ENCODE measurements around the gene TFF1.

The TFF1 gene

GRCh38 chr21:42405064-42406013 is 39.0 kb upstream of the TFF1 start:
- TF ChIP-seq GATA3 (IDR thresholded peaks at IDR 0.05; ENCODE audit: low read depth, low read length): no peak
- TF ChIP-seq GATA2 (IDR thresholded peaks at IDR 0.05; ENCODE audit: low read depth, low read length): no peak

GRCh38 chr21:42404539-42404938 is 38.2 kb upstream of the TFF1 start:
- TF ChIP-seq GATA3 (IDR thresholded peaks at IDR 0.05; ENCODE audit: low read depth, low read length) (no peak), GATA2 (IDR thresholded peaks at IDR 0.05; ENCODE audit: low read depth, low read length) (no peak)

GRCh38 chr21:42403611-42404231 is 37.4 kb upstream of the TFF1 start, which contains the start of gene UBASH3A:
TSS of gene UBASH3A (plus strand) at chr21:42403902. CDS start at chr21:42403946, 44 bp downstream.
- no peak for TF ChIP-seq GATA2 (IDR thresholded peaks at IDR 0.05; ENCODE audit: low read depth, low read length)
- TF ChIP-seq GATA3 (IDR thresholded peaks at IDR 0.05; ENCODE audit: low read depth, low read length): no peak

- TF ChIP-seq GATA2 (IDR thresholded peaks at IDR 0.05; ENCODE audit: low read depth, low read length) (no peak), GATA3 (IDR thresholded peaks at IDR 0.05; ENCODE audit: low read depth, low read length) (no peak)
Measured at GRCh38 chr21:42401820-42402251, 35.5 kb upstream of the TFF1 start.

GRCh38 chr21:42401154-42401553 is 34.8 kb upstream of the TFF1 start:
- no peak for TF ChIP-seq GATA2 (IDR thresholded peaks at IDR 0.05; ENCODE audit: low read depth, low read length)
- TF ChIP-seq GATA3 (IDR thresholded peaks at IDR 0.05; ENCODE audit: low read depth, low read length): no peak

GRCh38 chr21:42400525-42400924 is 34.2 kb upstream of the TFF1 start:
- TF ChIP-seq GATA2 (IDR thresholded peaks at IDR 0.05; ENCODE audit: low read depth, low read length) (no peak), GATA3 (IDR thresholded peaks at IDR 0.05; ENCODE audit: low read depth, low read length) (no peak)

- TF ChIP-seq GATA2 (IDR thresholded peaks at IDR 0.05; ENCODE audit: low read depth, low read length) (no peak), GATA3 (IDR thresholded peaks at IDR 0.05; ENCODE audit: low read depth, low read length) (no peak)
Measured at GRCh38 chr21:42398436-42399028, 32.2 kb upstream of the TFF1 start.

- TF ChIP-seq GATA2 (IDR thresholded peaks at IDR 0.05; ENCODE audit: low read depth, low read length) (no peak), GATA3 (IDR thresholded peaks at IDR 0.05; ENCODE audit: low read depth, low read length) (no peak)
Measured at GRCh38 chr21:42397746-42398394, 31.5 kb upstream of the TFF1 start.

- TF ChIP-seq GATA2 (IDR thresholded peaks at IDR 0.05; ENCODE audit: low read depth, low read length): no peak
- no peak for TF ChIP-seq GATA3 (IDR thresholded peaks at IDR 0.05; ENCODE audit: low read depth, low read length)
Measured at GRCh38 chr21:42396799-42397745, 30.7 kb upstream of the TFF1 start.

GRCh38 chr21:42395905-42396651 is 29.7 kb upstream of the TFF1 start, which contains the start of gene TMPRSS3:
TSS of gene TMPRSS3 (minus strand) at chr21:42396052. CDS start at chr21:42395417, 635 bp downstream.
- TF ChIP-seq GATA2 (IDR thresholded peaks at IDR 0.05; ENCODE audit: low read depth, low read length): no peak
- no peak for TF ChIP-seq GATA3 (IDR thresholded peaks at IDR 0.05; ENCODE audit: low read depth, low read length)

GRCh38 chr21:42395302-42395701 is 29.0 kb upstream of the TFF1 start:
- TF ChIP-seq GATA2 (IDR thresholded peaks at IDR 0.05; ENCODE audit: low read depth, low read length) (no peak), GATA3 (IDR thresholded peaks at IDR 0.05; ENCODE audit: low read depth, low read length) (no peak)

- no peak for TF ChIP-seq GATA2 (IDR thresholded peaks at IDR 0.05; ENCODE audit: low read depth, low read length)
- TF ChIP-seq GATA3 (IDR thresholded peaks at IDR 0.05; ENCODE audit: low read depth, low read length): no peak
Measured at GRCh38 chr21:42393443-42393950, 27.2 kb upstream of the TFF1 start.
